Measurements from ENCODE around the gene PDILT.
"Not testable (repeated sequence)": the region's sequence is repeated elsewhere in the genome, so short reads cannot be mapped to it uniquely, and the experiment has no call there.

Gene PDILT

GRCh38 chr16:20320592-20320991, 83.9 kb downstream of the PDILT start:
- no peak for DNase-seq

GRCh38 chr16:20320178-20320577, 84.4 kb downstream of the PDILT start:
- DNase-seq: no peak

GRCh38 chr16:20319406-20319805, 85.1 kb downstream of the PDILT start:
- DNase-seq: no peak

- no peak for DNase-seq
Measured at GRCh38 chr16:20318437-20318836, 86.1 kb downstream of the PDILT start.

GRCh38 chr16:20318006-20318405, 86.5 kb downstream of the PDILT start:
- no peak for DNase-seq

GRCh38 chr16:20317117-20317516, 87.4 kb downstream of the PDILT start:
- no peak for DNase-seq

GRCh38 chr16:20316715-20317114, 87.8 kb downstream of the PDILT start:
- DNase-seq: no peak

- DNase-seq: no peak
Measured at GRCh38 chr16:20315764-20316163, 88.8 kb downstream of the PDILT start.

- no peak for DNase-seq
Measured at GRCh38 chr16:20314575-20314974, 90.0 kb downstream of the PDILT start.

GRCh38 chr16:20313741-20314140, 90.8 kb downstream of the PDILT start:
- no peak for DNase-seq

GRCh38 chr16:20312536-20313095, 91.9 kb downstream of the PDILT start:
- DNase-seq: not testable (repeated sequence)

- DNase-seq: no peak
Measured at GRCh38 chr16:20311548-20311947, 93.0 kb downstream of the PDILT start.

- DNase-seq: no peak
Measured at GRCh38 chr16:20310421-20311395, 93.8 kb downstream of the PDILT start.

GRCh38 chr16:20309786-20310185, 94.8 kb downstream of the PDILT start:
- DNase-seq: no peak
